ENCODE measurements around the gene TPI1. TPM values are rescaled to one million over a fixed set of nuclear protein-coding genes. Genes with fewer than 3 reads are reported as not detected.

TPI1 gene
- total and polyA plus RNA-seq, 2 donors (not counting 3 experiments of a cell fraction or from before 2014, with no cell fraction given), result 643 to 1,816 TPM

- dilution Hi-C loops (cut with MboI; ENCODE audit: extremely low pct_ligation_motif_present, low sequenced_read_pairs), result no loop called here
- POLR2A ChIA-PET, result no interaction called here
Observed at GRCh38 chr12:6861391-6861790, 5.9 kb upstream of the TPI1 start.

More at GRCh38 chr12:6861391-6861790, 5.9 kb upstream of the TPI1 start:
- H3K9me1 ChIP-seq (replicated peaks; ENCODE audit: control insufficient read depth, extremely low read depth, insufficient read depth, low read length), result no peaks in the 10 kb centered on the region
- peaks cover 15 to 64% of the 10 kb centered on the region in 2 experiments for H3K36me3 ChIP-seq (ENCODE audit: control insufficient read depth in 2 of 2, extremely low read depth in 1 of 2, insufficient read depth in 2 of 2, low read length in 2 of 2)
- intact Hi-C loops (cut with micrococcal nuclease), result no loop called here
- BruUV-seq (replicated peaks), result no TSS peak
- CTCF ChIA-PET, result interaction anchor here (1.0 to 1.9 kb wide), 3 partner anchors 8 to 11 kb away, joined by 4 to 7 read pairs (median 5); partner anchors contain the start of gene SPSB2
- no peaks in the 10 kb centered on the region for H4K20me1 ChIP-seq (replicated peaks; ENCODE audit: control insufficient read depth, extremely low read depth, insufficient read depth, low read length)
- FAIRE-seq, result no peak
- TF ChIP-seq CTCF (IDR thresholded peaks at IDR 0.05; ENCODE audit: extremely low read depth in 1 of 2, insufficient read depth in 1 of 2, low read depth in 1 of 2, low read length in 2 of 2) (no peak), FOS (IDR thresholded peaks at IDR 0.05; ENCODE audit: borderline replicate concordance, insufficient read depth, low read length) (no peak), POLR2AphosphoS5 (IDR thresholded peaks at IDR 0.05; ENCODE audit: insufficient read depth, low read depth, low read length) (no peak), MYC (IDR thresholded peaks at IDR 0.05; ENCODE audit: low read depth, low read length) (no peak), JUN (IDR thresholded peaks at IDR 0.05; ENCODE audit: borderline replicate concordance, insufficient read depth, insufficient read length, low read depth) (no peak), EZH2 (IDR thresholded peaks at IDR 0.05; ENCODE audit: borderline replicate concordance, low read depth, low read length, severe bottlenecking) (no peak), GATA2 (IDR thresholded peaks at IDR 0.05; ENCODE audit: insufficient read depth, insufficient read length, low read depth, low read length) (no peak), POLR2A (IDR thresholded peaks at IDR 0.05; ENCODE audit: low read depth, low read length) (no peak)
- TF ChIP-seq, protein P1, sequence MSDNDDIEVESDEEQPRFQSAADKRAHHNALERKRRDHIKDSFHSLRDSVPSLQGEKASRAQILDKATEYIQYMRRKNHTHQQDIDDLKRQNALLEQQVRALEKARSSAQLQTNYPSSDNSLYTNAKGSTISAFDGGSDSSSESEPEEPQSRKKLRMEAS (IDR thresholded peaks at IDR 0.05; ENCODE audit: insufficient read depth, insufficient read length), result no peak
- no peak overlapping the region for H2AFZ ChIP-seq (ENCODE audit: low read depth, low read length)
- H3K27me3 ChIP-seq (ENCODE audit: control insufficient read depth in 2 of 2, insufficient read depth in 2 of 2, low read length in 2 of 2), result no peaks in the 10 kb centered on the region
- no peak overlapping the region for H3K9ac ChIP-seq (replicated peaks; ENCODE audit: extremely low read depth, insufficient read depth, low read length)
- H3K4me1 ChIP-seq (ENCODE audit: control insufficient read depth, extremely low read depth, insufficient read depth, low read length), result no peaks in the 10 kb centered on the region
- no peaks in the 10 kb centered on the region for H3K79me2 ChIP-seq (ENCODE audit: control insufficient read depth, insufficient read depth, low read length)
- no peak overlapping the region for H3K4me3 ChIP-seq (replicated peaks in 1 of 3; ENCODE audit: insufficient read depth in 1 of 3, low read depth in 1 of 3, low read length in 3 of 3)
- H3K9me3 ChIP-seq (replicated peaks; ENCODE audit: control insufficient read depth, insufficient read depth, low read length), result no peaks in the 10 kb centered on the region
- H3K27ac ChIP-seq (ENCODE audit: insufficient read depth, low read depth, low read length), result no peak overlapping the region
- H3K4me2 ChIP-seq (ENCODE audit: insufficient read depth, low read length), result no peak overlapping the region
- DNase-seq (ENCODE audit: low read depth, low spot score), result no peak
